HEK293 (cell line): ENCODE results near the gene AFF3.

ENCODE experiments used
- GFI1B ChIP-seq: fragments of 450-650 bp; formaldehyde crosslinking; IDR thresholded peaks from 2 replicates; pipeline ENCODE4 v1.5.1; 2016; ENCODE audit warnings: missing biosample characterization, missing genetic modification characterization
- OVOL3 ChIP-seq: fragments of 450-650 bp; formaldehyde crosslinking; IDR thresholded peaks from 2 replicates; pipeline ENCODE4 v1.5.1; 2016; ENCODE audit warnings: missing biosample characterization, missing genetic modification characterization
- PRDM4 ChIP-seq: fragments of 450-650 bp; formaldehyde crosslinking; IDR thresholded peaks from 2 replicates; pipeline ENCODE4 v1.5.1; 2017; ENCODE audit warnings: missing biosample characterization, missing genetic modification characterization
- SCRT1 ChIP-seq: fragments of 450-650 bp; formaldehyde crosslinking; IDR thresholded peaks from 2 replicates; pipeline ENCODE4 v1.5.1; 2016; ENCODE audit warnings: missing biosample characterization, missing genetic modification characterization, borderline replicate concordance
- SETDB1 ChIP-seq: IDR thresholded peaks from one replicate; pipeline ENCODE4 v1.6.1; 2017; ENCODE audit warnings: mild to moderate bottlenecking, low read length, moderate library complexity, mixed read lengths; ENCODE audit not compliant: insufficient read length
- TRIM28 ChIP-seq: IDR thresholded peaks from 2 replicates; pipeline ENCODE4 v1.6.1; 2011; ENCODE audit warnings: low read length, control low read depth, borderline replicate concordance
- WT1 ChIP-seq: fragments of 450-650 bp; formaldehyde crosslinking; IDR thresholded peaks from 2 replicates; pipeline ENCODE4 v1.5.1; 2016; ENCODE audit warnings: missing biosample characterization, missing genetic modification characterization
- YY2 ChIP-seq: fragments of 450-650 bp; formaldehyde crosslinking; IDR thresholded peaks from 2 replicates; pipeline ENCODE4 v1.5.1; 2016; ENCODE audit warnings: missing biosample characterization, missing genetic modification characterization
- ZBTB1 ChIP-seq: fragments of 450-650 bp; formaldehyde crosslinking; IDR thresholded peaks from 2 replicates; pipeline ENCODE4 v1.5.1; 2016; ENCODE audit warnings: missing biosample characterization, missing genetic modification characterization
- ZBTB7A ChIP-seq: fragments of 450-650 bp; formaldehyde crosslinking; IDR thresholded peaks from 2 replicates; pipeline ENCODE4 v1.5.1; 2016; ENCODE audit warnings: low read depth, missing biosample characterization, missing genetic modification characterization
- ZFP41 ChIP-seq: fragments of 450-650 bp; formaldehyde crosslinking; IDR thresholded peaks from 2 replicates; pipeline ENCODE4 v1.5.1; 2016; ENCODE audit warnings: missing biosample characterization, missing genetic modification characterization, borderline replicate concordance
- ZNF112 ChIP-seq: fragments of 450-650 bp; formaldehyde crosslinking; IDR thresholded peaks from 2 replicates; pipeline ENCODE4 v1.5.0; 2017; ENCODE audit warnings: missing biosample characterization, missing genetic modification characterization
- ZNF157 ChIP-seq: fragments of 450-650 bp; formaldehyde crosslinking; IDR thresholded peaks from 2 replicates; pipeline ENCODE4 v1.5.1; 2016; ENCODE audit warnings: missing biosample characterization, missing genetic modification characterization
- ZNF211 ChIP-seq: fragments of 450-650 bp; formaldehyde crosslinking; IDR thresholded peaks from 2 replicates; pipeline ENCODE4 v1.5.1; 2016; ENCODE audit warnings: low read depth, missing biosample characterization, missing genetic modification characterization
- ZNF239 ChIP-seq: fragments of 450-650 bp; formaldehyde crosslinking; IDR thresholded peaks from 2 replicates; pipeline ENCODE4 v1.5.1; 2016; ENCODE audit warnings: missing biosample characterization, missing genetic modification characterization
- ZNF280C ChIP-seq: fragments of 450-650 bp; formaldehyde crosslinking; IDR thresholded peaks from 2 replicates; pipeline ENCODE4 v1.5.1; 2016; ENCODE audit warnings: missing biosample characterization, missing genetic modification characterization
- ZNF292 ChIP-seq: fragments of 450-650 bp; formaldehyde crosslinking; IDR thresholded peaks from 2 replicates; pipeline ENCODE4 v1.5.1; 2016; ENCODE audit warnings: low read depth, missing biosample characterization, missing genetic modification characterization, borderline replicate concordance
- ZNF404 ChIP-seq: fragments of 450-650 bp; formaldehyde crosslinking; IDR thresholded peaks from 2 replicates; pipeline ENCODE4 v1.5.1; 2017; ENCODE audit warnings: missing biosample characterization, missing genetic modification characterization
- ZNF416 ChIP-seq: fragments of 450-650 bp; formaldehyde crosslinking; IDR thresholded peaks from 2 replicates; pipeline ENCODE4 v1.5.1; 2016; ENCODE audit warnings: missing biosample characterization, missing genetic modification characterization
- ZNF521 ChIP-seq: fragments of 450-650 bp; formaldehyde crosslinking; IDR thresholded peaks from 2 replicates; pipeline ENCODE4 v1.5.1; 2017; ENCODE audit warnings: missing biosample characterization, mild to moderate bottlenecking, missing genetic modification characterization
- ZNF558 ChIP-seq: fragments of 450-650 bp; formaldehyde crosslinking; IDR thresholded peaks from 2 replicates; pipeline ENCODE4 v1.5.1; 2016; ENCODE audit warnings: missing biosample characterization, missing genetic modification characterization
- ZNF626 ChIP-seq: fragments of 450-650 bp; sonication (Bioruptor Pico); formaldehyde crosslinking; IDR thresholded peaks from 2 replicates; pipeline ENCODE4 v1.5.1; 2018; ENCODE audit warnings: missing biosample characterization, missing genetic modification characterization, inconsistent platforms
- ZNF701 ChIP-seq: fragments of 450-650 bp; formaldehyde crosslinking; IDR thresholded peaks from 2 replicates; pipeline ENCODE4 v1.5.1; 2016; ENCODE audit warnings: missing biosample characterization, missing genetic modification characterization
- ZSCAN4 ChIP-seq: fragments of 450-650 bp; formaldehyde crosslinking; IDR thresholded peaks from 2 replicates; pipeline ENCODE4 v1.5.1; 2017; ENCODE audit warnings: missing biosample characterization, missing genetic modification characterization
- TF ChIP-seq, protein P1 (sequence below): fragments of 450-650 bp; formaldehyde crosslinking; IDR thresholded peaks from 2 replicates; pipeline ENCODE4 v1.5.1; 2016; ENCODE audit warnings: missing biosample characterization, missing genetic modification characterization
- TF ChIP-seq, protein P2 (sequence below): fragments of 450-650 bp; formaldehyde crosslinking; IDR thresholded peaks from 2 replicates; pipeline ENCODE4 v1.5.1; 2016; ENCODE audit warnings: missing biosample characterization, missing genetic modification characterization
- TF ChIP-seq, protein P3 (sequence below): fragments of 450-650 bp; formaldehyde crosslinking; IDR thresholded peaks from 2 replicates; pipeline ENCODE4 v1.5.1; 2017; ENCODE audit warnings: missing biosample characterization, mild to moderate bottlenecking, missing genetic modification characterization, moderate library complexity
- TF ChIP-seq, protein P4 (sequence below): fragments of 450-650 bp; formaldehyde crosslinking; IDR thresholded peaks from 2 replicates; pipeline ENCODE4 v1.5.1; 2016; ENCODE audit warnings: missing biosample characterization, missing genetic modification characterization

AFF3 gene

GRCh38 chr2:100004959-100005387 lies 137.4 kb downstream of the AFF3 start (continued):
- TF ChIP-seq ZNF112 (tag by site-specific recombination), result no peak
- no peak for TF ChIP-seq ZNF521
- no peak for TF ChIP-seq ZFP41
- peak; percentile 76 for TF ChIP-seq ZSCAN4 (tag by site-specific recombination)
- no peak for TF ChIP-seq YY2
- no peak for TF ChIP-seq ZNF292 (tag by site-specific recombination)
- TF ChIP-seq OVOL3 (tag by site-specific recombination), result peak; percentile 93
- TF ChIP-seq SCRT1 (tag by site-specific recombination), result 0 out of 2 replicates have a peak, but pooled peaks have one; percentile 32
- TF ChIP-seq SETDB1, result no peak
- no peak for TF ChIP-seq ZNF416
- no peak for TF ChIP-seq ZNF626 (tag by site-specific recombination)
- no peak for TF ChIP-seq ZNF157 (tag by site-specific recombination)
- TF ChIP-seq, protein P1, sequence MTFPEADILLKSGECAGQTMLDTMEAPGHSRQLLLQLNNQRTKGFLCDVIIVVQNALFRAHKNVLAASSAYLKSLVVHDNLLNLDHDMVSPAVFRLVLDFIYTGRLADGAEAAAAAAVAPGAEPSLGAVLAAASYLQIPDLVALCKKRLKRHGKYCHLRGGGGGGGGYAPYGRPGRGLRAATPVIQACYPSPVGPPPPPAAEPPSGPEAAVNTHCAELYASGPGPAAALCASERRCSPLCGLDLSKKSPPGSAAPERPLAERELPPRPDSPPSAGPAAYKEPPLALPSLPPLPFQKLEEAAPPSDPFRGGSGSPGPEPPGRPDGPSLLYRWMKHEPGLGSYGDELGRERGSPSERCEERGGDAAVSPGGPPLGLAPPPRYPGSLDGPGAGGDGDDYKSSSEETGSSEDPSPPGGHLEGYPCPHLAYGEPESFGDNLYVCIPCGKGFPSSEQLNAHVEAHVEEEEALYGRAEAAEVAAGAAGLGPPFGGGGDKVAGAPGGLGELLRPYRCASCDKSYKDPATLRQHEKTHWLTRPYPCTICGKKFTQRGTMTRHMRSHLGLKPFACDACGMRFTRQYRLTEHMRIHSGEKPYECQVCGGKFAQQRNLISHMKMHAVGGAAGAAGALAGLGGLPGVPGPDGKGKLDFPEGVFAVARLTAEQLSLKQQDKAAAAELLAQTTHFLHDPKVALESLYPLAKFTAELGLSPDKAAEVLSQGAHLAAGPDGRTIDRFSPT (tag by site-specific recombination), result peak; percentile 54
- TF ChIP-seq GFI1B, result no peak
- no peak for TF ChIP-seq ZNF239
- peak; percentile 81 for TF ChIP-seq TRIM28
- TF ChIP-seq, protein P2, sequence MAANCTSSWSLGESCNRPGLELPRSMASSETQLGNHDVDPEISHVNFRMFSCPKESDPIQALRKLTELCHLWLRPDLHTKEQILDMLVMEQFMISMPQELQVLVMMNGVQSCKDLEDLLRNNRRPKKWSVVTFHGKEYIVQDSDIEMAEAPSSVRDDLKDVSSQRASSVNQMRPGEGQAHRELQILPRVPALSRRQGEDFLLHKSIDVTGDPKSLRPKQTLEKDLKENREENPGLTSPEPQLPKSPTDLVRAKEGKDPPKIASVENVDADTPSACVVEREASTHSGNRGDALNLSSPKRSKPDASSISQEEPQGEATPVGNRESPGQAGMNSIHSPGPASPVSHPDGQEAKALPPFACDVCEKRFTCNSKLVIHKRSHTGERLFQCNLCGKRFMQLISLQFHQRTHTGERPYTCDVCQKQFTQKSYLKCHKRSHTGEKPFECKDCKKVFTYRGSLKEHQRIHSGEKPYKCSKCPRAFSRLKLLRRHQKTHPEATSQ (tag by site-specific recombination), result no peak
- TF ChIP-seq, protein P3, sequence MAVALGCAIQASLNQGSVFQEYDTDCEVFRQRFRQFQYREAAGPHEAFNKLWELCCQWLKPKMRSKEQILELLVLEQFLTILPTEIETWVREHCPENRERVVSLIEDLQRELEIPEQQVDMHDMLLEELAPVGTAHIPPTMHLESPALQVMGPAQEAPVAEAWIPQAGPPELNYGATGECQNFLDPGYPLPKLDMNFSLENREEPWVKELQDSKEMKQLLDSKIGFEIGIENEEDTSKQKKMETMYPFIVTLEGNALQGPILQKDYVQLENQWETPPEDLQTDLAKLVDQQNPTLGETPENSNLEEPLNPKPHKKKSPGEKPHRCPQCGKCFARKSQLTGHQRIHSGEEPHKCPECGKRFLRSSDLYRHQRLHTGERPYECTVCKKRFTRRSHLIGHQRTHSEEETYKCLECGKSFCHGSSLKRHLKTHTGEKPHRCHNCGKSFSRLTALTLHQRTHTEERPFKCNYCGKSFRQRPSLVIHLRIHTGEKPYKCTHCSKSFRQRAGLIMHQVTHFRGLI (tag by site-specific recombination), result no peak
- TF ChIP-seq ZNF280C (tag by site-specific recombination), result no peak
- TF ChIP-seq ZNF558, result no peak
- no peak for TF ChIP-seq ZBTB1
- no peak for TF ChIP-seq ZNF211 (tag by site-specific recombination)
- no peak for TF ChIP-seq WT1 (tag by site-specific recombination)
- no peak for TF ChIP-seq ZBTB7A (tag by site-specific recombination)
- TF ChIP-seq ZNF404 (tag by site-specific recombination), result no peak
- TF ChIP-seq, protein P4, sequence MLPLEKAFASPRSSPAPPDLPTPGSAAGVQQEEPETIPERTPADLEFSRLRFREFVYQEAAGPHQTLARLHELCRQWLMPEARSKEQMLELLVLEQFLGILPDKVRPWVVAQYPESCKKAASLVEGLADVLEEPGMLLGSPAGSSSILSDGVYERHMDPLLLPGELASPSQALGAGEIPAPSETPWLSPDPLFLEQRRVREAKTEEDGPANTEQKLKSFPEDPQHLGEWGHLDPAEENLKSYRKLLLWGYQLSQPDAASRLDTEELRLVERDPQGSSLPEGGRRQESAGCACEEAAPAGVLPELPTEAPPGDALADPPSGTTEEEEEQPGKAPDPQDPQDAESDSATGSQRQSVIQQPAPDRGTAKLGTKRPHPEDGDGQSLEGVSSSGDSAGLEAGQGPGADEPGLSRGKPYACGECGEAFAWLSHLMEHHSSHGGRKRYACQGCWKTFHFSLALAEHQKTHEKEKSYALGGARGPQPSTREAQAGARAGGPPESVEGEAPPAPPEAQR (tag by site-specific recombination), result no peak
- no peak for TF ChIP-seq ZNF701 (tag by site-specific recombination)
- TF ChIP-seq PRDM4 (tag by site-specific recombination), result peak; percentile 81
